HEK293 (cell line): ENCODE results near the gene BTBD7.

Source experiments
- CTCF ChIA-PET: fragments of 350-600 bp; formaldehyde crosslinking; extraction: SDS; loops from one replicate; lab custom pipeline; 2021; ENCODE audit warnings: antibody characterized with exemption; lab: Yijun Ruan, JAX
- POLR2A ChIA-PET: fragments of 300-600 bp; formaldehyde crosslinking; extraction: SDS; loops from one replicate; lab custom pipeline; 2020; ENCODE audit warnings: antibody characterized with exemption, inconsistent platforms; lab: Yijun Ruan, JAX
- H3K27ac ChIP-seq: fragments of 200-500 bp; sonication (Bioruptor generic); 2 replicates; pipeline ENCODE4 v1.5.1; 2014; ENCODE audit warnings: low read depth, low read length, control low read depth, inconsistent platforms; ENCODE audit errors: extremely low read depth
- H3K36me3 ChIP-seq, 2 experiments: fragments of 200-500 bp in 1 of 2; sonication (Bioruptor generic) in 1 of 2; 1 replicate in 1 of 2; 2 replicates in 1 of 2; pipeline ENCODE4 v1.5.1; 2014 to 2017; ENCODE audit warnings: inconsistent platforms in 2 of 2, low read length in 2 of 2; ENCODE audit not compliant: control insufficient read depth in 2 of 2, insufficient read depth in 1 of 2
- H3K4me1 ChIP-seq: fragments of 200-500 bp; sonication (Bioruptor generic); 2 replicates; pipeline ENCODE4 v1.5.1; 2014; ENCODE audit warnings: mild to moderate bottlenecking, low read length, inconsistent platforms; ENCODE audit not compliant: control insufficient read depth, insufficient read depth
- H3K4me3 ChIP-seq: 2 replicates; pipeline ENCODE4 v1.5.1; 2011; ENCODE audit warnings: low read depth, mild to moderate bottlenecking, control low read depth, low read length, moderate library complexity
- H3K9me3 ChIP-seq: fragments of 200-500 bp; sonication (Bioruptor generic); 2 replicates; pipeline ENCODE4 v1.5.1; 2014; ENCODE audit warnings: low read depth, low read length, inconsistent platforms; ENCODE audit not compliant: control insufficient read depth, insufficient read depth
- BCL11A ChIP-seq: fragments of 450-650 bp; formaldehyde crosslinking; IDR thresholded peaks from 2 replicates; pipeline ENCODE4 v1.5.1; 2016; ENCODE audit warnings: low read depth, missing biosample characterization, missing genetic modification characterization
- MEIS1 ChIP-seq: sonication (generic); formaldehyde crosslinking; IDR thresholded peaks from 2 replicates; pipeline ENCODE4 v1.8.1; 2022; ENCODE audit warnings: missing genetic modification reagents, mild to moderate bottlenecking, borderline replicate concordance
- SCRT2 ChIP-seq: fragments of 450-650 bp; formaldehyde crosslinking; IDR thresholded peaks from 2 replicates; pipeline ENCODE4 v1.5.1; 2016; ENCODE audit warnings: missing biosample characterization, missing genetic modification characterization
- ZBTB48 ChIP-seq: fragments of 450-650 bp; formaldehyde crosslinking; IDR thresholded peaks from 2 replicates; pipeline ENCODE4 v1.5.1; 2016; ENCODE audit warnings: missing biosample characterization, missing genetic modification characterization
- ZNF169 ChIP-seq: fragments of 450-650 bp; formaldehyde crosslinking; IDR thresholded peaks from 2 replicates; pipeline ENCODE4 v1.5.1; 2016; ENCODE audit warnings: missing biosample characterization, missing genetic modification characterization
- ZNF184 ChIP-seq: fragments of 450-650 bp; IDR thresholded peaks from 2 replicates; pipeline ENCODE4 v1.5.1; 2018; ENCODE audit warnings: missing biosample characterization, mild to moderate bottlenecking, missing genetic modification characterization
- ZNF221 ChIP-seq: fragments of 450-650 bp; formaldehyde crosslinking; IDR thresholded peaks from 2 replicates; pipeline ENCODE4 v1.5.1; 2017; ENCODE audit warnings: missing biosample characterization, missing genetic modification characterization, borderline replicate concordance
- ZNF223 ChIP-seq: fragments of 450-650 bp; formaldehyde crosslinking; IDR thresholded peaks from 2 replicates; pipeline ENCODE4 v1.5.1; 2016; ENCODE audit warnings: missing biosample characterization, missing genetic modification characterization
- ZNF274 ChIP-seq, 2 experiments: fragments of 200-500 bp in 1 of 2; fragments of 450-650 bp in 1 of 2; sonication (Bioruptor generic) in 1 of 2; formaldehyde crosslinking in 1 of 2; IDR thresholded peaks; 2 replicates each; pipeline versions ENCODE4 v1.5.1 to v1.6.1; 2014 to 2016; ENCODE audit warnings: borderline replicate concordance in 1 of 2, inconsistent platforms in 1 of 2, low read length in 1 of 2, missing biosample characterization in 1 of 2, missing genetic modification characterization in 1 of 2
- ZNF391 ChIP-seq: fragments of 450-650 bp; formaldehyde crosslinking; IDR thresholded peaks from 2 replicates; pipeline ENCODE4 v1.5.1; 2016; ENCODE audit warnings: low read depth, missing biosample characterization, missing genetic modification characterization, borderline replicate concordance
- ZNF561 ChIP-seq: fragments of 450-650 bp; IDR thresholded peaks from 2 replicates; pipeline ENCODE4 v1.5.1; 2018; ENCODE audit warnings: missing biosample characterization, missing genetic modification characterization, borderline replicate concordance
- ZNF585B ChIP-seq: fragments of 450-650 bp; formaldehyde crosslinking; IDR thresholded peaks from 2 replicates; pipeline ENCODE4 v1.5.1; 2016; ENCODE audit warnings: missing biosample characterization, missing genetic modification characterization
- ZNF701 ChIP-seq: fragments of 450-650 bp; formaldehyde crosslinking; IDR thresholded peaks from 2 replicates; pipeline ENCODE4 v1.5.1; 2016; ENCODE audit warnings: missing biosample characterization, missing genetic modification characterization
- ZNF843 ChIP-seq: fragments of 450-650 bp; formaldehyde crosslinking; IDR thresholded peaks from 2 replicates; pipeline ENCODE4 v1.5.1; 2016; ENCODE audit warnings: missing biosample characterization, missing genetic modification characterization
- ZXDB ChIP-seq: fragments of 450-650 bp; formaldehyde crosslinking; IDR thresholded peaks from 2 replicates; pipeline ENCODE4 v1.5.1; 2016; ENCODE audit warnings: missing biosample characterization, missing genetic modification characterization
- TF ChIP-seq, protein P1 (sequence below): fragments of 450-650 bp; formaldehyde crosslinking; IDR thresholded peaks from 2 replicates; pipeline ENCODE4 v1.5.1; 2016; ENCODE audit warnings: missing biosample characterization, missing genetic modification characterization
- TF ChIP-seq, protein P2 (sequence below): fragments of 450-650 bp; formaldehyde crosslinking; IDR thresholded peaks from 2 replicates; pipeline ENCODE4 v1.5.1; 2017; ENCODE audit warnings: missing biosample characterization, missing genetic modification characterization
- TF ChIP-seq, protein P3 (sequence below): fragments of 450-650 bp; formaldehyde crosslinking; IDR thresholded peaks from 2 replicates; pipeline ENCODE4 v1.5.1; 2016; ENCODE audit warnings: missing biosample characterization, missing genetic modification characterization, low read depth
- TF ChIP-seq, protein P4 (sequence below): fragments of 450-650 bp; formaldehyde crosslinking; IDR thresholded peaks from 2 replicates; pipeline ENCODE4 v1.5.1; 2016; ENCODE audit warnings: missing biosample characterization, missing genetic modification characterization
- TF ChIP-seq, protein P5 (sequence below): fragments of 450-650 bp; formaldehyde crosslinking; IDR thresholded peaks from 2 replicates; pipeline ENCODE4 v1.5.1; 2016; ENCODE audit warnings: missing biosample characterization, missing genetic modification characterization
- TF ChIP-seq, protein P6 (sequence below): fragments of 450-650 bp; formaldehyde crosslinking; IDR thresholded peaks from 2 replicates; pipeline ENCODE4 v1.5.1; 2016; ENCODE audit warnings: missing biosample characterization, missing genetic modification characterization
- TF ChIP-seq, protein P7 (sequence below): fragments of 450-650 bp; formaldehyde crosslinking; IDR thresholded peaks from 2 replicates; pipeline ENCODE4 v1.5.1; 2016; ENCODE audit warnings: missing biosample characterization, missing genetic modification characterization

The BTBD7 gene

DNA sequence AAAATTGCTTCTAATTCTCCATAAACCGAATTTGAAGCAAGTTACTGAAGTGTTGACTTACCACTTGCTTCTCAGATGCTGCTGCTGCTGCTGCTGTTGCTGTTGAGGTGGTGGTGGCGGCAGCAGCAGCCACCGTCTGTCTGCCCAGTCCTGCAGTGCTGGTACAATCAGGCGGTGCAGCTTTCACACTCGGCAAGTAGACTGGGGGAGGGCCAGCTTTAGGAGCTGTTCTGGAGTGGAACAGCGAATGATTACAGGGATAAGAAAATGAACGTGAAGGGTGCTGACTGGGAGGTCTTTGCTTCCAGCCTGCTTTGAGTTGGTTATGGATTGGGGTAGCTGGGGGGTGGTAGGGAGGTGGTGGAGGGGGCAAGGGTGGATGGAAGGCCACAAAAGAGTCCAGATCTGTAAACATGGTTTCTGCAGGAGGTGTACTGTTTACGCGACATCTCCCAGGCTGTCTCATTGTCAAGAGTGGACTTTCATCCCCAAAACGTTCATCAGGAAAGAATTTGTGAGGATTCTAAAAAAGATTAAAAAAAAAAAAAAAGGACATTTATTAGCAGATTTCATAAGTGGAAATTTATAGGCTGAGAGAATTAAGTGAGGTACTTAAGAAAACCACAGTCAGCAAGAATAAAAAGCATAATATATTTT is 86.9 kb downstream of the BTBD7 start (continued):
- TF ChIP-seq, protein P1, sequence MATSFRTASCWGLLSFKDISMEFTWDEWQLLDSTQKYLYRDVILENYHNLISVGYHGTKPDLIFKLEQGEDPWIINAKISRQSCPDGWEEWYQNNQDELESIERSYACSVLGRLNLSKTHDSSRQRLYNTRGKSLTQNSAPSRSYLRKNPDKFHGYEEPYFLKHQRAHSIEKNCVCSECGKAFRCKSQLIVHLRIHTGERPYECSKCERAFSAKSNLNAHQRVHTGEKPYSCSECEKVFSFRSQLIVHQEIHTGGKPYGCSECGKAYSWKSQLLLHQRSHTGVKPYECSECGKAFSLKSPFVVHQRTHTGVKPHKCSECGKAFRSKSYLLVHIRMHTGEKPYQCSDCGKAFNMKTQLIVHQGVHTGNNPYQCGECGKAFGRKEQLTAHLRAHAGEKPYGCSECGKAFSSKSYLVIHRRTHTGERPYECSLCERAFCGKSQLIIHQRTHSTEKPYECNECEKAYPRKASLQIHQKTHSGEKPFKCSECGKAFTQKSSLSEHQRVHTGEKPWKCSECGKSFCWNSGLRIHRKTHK (tag by site-specific recombination): no peak
- TF ChIP-seq ZNF561 (tag by site-specific recombination): no peak
- TF ChIP-seq ZNF221 (tag by site-specific recombination): no peak
- no peak for TF ChIP-seq ZNF585B (tag by site-specific recombination)
- TF ChIP-seq, protein P2, sequence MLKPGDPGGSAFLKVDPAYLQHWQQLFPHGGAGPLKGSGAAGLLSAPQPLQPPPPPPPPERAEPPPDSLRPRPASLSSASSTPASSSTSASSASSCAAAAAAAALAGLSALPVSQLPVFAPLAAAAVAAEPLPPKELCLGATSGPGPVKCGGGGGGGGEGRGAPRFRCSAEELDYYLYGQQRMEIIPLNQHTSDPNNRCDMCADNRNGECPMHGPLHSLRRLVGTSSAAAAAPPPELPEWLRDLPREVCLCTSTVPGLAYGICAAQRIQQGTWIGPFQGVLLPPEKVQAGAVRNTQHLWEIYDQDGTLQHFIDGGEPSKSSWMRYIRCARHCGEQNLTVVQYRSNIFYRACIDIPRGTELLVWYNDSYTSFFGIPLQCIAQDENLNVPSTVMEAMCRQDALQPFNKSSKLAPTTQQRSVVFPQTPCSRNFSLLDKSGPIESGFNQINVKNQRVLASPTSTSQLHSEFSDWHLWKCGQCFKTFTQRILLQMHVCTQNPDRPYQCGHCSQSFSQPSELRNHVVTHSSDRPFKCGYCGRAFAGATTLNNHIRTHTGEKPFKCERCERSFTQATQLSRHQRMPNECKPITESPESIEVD: no peak

DNA sequence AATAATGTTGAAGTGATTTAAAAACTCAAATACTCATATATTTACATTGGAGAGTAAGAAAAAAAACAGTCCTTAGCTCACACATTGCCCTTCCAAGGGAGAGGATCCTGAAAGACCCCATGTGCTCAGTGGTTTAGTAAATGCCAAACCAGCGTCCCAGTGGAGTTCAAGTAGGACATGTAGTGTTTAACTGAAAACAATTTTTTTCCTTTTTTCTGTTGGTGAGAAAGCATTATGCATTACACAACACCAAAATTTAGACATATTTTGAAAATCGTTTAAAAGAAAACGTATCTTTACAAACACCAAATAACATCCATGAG is 92.2 kb downstream of the BTBD7 start:
- TF ChIP-seq SCRT2 (no peak), ZNF843 (tag by site-specific recombination) (no peak), ZNF223 (tag by site-specific recombination) (no peak), ZXDB (tag by site-specific recombination) (no peak), MEIS1 (no peak), ZNF169 (tag by site-specific recombination) (no peak), ZNF701 (tag by site-specific recombination) (no peak), ZNF221 (tag by site-specific recombination) (no peak), ZNF391 (tag by site-specific recombination) (no peak), BCL11A (tag by site-specific recombination) (no peak), ZNF274 (IDR thresholded peaks at IDR 0.05; ENCODE audit: low read length) (no peak), ZNF274 (tag by site-specific recombination; IDR thresholded peaks at IDR 0.05; ENCODE audit: borderline replicate concordance) (no peak), ZNF184 (no peak), ZBTB48 (tag by site-specific recombination) (no peak)
- TF ChIP-seq, protein P3, sequence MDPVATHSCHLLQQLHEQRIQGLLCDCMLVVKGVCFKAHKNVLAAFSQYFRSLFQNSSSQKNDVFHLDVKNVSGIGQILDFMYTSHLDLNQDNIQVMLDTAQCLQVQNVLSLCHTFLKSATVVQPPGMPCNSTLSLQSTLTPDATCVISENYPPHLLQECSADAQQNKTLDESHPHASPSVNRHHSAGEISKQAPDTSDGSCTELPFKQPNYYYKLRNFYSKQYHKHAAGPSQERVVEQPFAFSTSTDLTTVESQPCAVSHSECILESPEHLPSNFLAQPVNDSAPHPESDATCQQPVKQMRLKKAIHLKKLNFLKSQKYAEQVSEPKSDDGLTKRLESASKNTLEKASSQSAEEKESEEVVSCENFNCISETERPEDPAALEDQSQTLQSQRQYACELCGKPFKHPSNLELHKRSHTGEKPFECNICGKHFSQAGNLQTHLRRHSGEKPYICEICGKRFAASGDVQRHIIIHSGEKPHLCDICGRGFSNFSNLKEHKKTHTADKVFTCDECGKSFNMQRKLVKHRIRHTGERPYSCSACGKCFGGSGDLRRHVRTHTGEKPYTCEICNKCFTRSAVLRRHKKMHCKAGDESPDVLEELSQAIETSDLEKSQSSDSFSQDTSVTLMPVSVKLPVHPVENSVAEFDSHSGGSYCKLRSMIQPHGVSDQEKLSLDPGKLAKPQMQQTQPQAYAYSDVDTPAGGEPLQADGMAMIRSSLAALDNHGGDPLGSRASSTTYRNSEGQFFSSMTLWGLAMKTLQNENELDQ (tag by site-specific recombination): no peak
- TF ChIP-seq, protein P4, sequence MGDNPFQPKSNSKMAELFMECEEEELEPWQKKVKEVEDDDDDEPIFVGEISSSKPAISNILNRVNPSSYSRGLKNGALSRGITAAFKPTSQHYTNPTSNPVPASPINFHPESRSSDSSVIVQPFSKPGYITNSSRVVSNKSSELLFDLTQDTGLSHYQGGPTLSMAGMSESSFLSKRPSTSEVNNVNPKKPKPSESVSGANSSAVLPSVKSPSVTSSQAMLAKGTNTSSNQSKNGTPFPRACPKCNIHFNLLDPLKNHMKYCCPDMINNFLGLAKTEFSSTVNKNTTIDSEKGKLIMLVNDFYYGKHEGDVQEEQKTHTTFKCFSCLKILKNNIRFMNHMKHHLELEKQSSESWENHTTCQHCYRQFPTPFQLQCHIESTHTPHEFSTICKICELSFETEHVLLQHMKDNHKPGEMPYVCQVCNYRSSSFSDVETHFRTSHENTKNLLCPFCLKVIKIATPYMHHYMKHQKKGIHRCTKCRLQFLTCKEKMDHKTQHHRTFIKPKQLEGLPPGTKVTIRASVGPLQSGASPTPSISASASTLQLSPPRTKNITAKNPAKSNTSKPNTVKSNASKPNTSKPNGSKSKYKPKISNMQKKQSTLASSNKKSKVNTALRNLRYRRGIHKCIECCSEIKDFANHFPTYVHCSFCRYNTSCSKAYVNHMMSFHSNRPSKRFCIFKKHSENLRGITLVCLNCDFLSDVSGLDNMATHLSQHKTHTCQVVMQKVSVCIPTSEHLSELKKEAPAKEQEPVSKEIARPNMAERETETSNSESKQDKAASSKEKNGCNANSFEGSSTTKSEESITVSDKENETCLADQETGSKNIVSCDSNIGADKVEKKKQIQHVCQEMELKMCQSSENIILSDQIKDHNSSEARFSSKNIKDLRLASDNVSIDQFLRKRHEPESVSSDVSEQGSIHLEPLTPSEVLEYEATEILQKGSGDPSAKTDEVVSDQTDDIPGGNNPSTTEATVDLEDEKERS (tag by site-specific recombination): no peak
- TF ChIP-seq, protein P5, sequence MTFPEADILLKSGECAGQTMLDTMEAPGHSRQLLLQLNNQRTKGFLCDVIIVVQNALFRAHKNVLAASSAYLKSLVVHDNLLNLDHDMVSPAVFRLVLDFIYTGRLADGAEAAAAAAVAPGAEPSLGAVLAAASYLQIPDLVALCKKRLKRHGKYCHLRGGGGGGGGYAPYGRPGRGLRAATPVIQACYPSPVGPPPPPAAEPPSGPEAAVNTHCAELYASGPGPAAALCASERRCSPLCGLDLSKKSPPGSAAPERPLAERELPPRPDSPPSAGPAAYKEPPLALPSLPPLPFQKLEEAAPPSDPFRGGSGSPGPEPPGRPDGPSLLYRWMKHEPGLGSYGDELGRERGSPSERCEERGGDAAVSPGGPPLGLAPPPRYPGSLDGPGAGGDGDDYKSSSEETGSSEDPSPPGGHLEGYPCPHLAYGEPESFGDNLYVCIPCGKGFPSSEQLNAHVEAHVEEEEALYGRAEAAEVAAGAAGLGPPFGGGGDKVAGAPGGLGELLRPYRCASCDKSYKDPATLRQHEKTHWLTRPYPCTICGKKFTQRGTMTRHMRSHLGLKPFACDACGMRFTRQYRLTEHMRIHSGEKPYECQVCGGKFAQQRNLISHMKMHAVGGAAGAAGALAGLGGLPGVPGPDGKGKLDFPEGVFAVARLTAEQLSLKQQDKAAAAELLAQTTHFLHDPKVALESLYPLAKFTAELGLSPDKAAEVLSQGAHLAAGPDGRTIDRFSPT (tag by site-specific recombination): no peak
- TF ChIP-seq, protein P6, sequence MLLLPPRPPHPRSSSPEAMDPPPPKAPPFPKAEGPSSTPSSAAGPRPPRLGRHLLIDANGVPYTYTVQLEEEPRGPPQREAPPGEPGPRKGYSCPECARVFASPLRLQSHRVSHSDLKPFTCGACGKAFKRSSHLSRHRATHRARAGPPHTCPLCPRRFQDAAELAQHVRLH: no peak
- TF ChIP-seq, protein P7, sequence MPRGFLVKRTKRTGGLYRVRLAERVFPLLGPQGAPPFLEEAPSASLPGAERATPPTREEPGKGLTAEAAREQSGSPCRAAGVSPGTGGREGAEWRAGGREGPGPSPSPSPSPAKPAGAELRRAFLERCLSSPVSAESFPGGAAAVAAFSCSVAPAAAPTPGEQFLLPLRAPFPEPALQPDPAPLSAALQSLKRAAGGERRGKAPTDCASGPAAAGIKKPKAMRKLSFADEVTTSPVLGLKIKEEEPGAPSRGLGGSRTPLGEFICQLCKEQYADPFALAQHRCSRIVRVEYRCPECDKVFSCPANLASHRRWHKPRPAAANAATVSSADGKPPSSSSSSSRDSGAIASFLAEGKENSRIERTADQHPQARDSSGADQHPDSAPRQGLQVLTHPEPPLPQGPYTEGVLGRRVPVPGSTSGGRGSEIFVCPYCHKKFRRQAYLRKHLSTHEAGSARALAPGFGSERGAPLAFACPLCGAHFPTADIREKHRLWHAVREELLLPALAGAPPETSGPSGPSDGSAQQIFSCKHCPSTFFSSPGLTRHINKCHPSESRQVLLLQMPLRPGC (tag by site-specific recombination): no peak
- Histone ChIP-seq H3K27ac (no peak overlapping the region), H3K9me3 (no peaks in the 10 kb centered on the region), H3K4me3 (no peak overlapping the region), H3K4me1 (no peaks in the 10 kb centered on the region; the same call in 1 of the 2 replicates), H3K36me3 (peaks cover 10 to 33% of the 10 kb centered on the region in 2 experiments)
- ChIA-PET POLR2A (no interaction called here), CTCF (interaction anchor here (0.6 to 0.7 kb wide), 2 partner anchors 24 to 289 kb away, joined by 3 to 4 read pairs; no protein-coding TSS in a partner anchor)
